H1 (cell line): Measurements from ENCODE around the gene ZCCHC18. TPM values are rescaled to one million over a fixed set of nuclear protein-coding genes. Genes with fewer than 3 reads are reported as not detected.

Source experiments
- CTCF ChIA-PET: fragments of 300-600 bp; sonication (Branson Sonifier 250); formaldehyde crosslinking; loops from one replicate; lab custom pipeline; 2021; ENCODE audit not compliant: partially characterized antibody; lab: Charles Lee
- POLR2A ChIA-PET: fragments of 300-600 bp; sonication (Branson Sonifier 250); formaldehyde crosslinking; loops from one replicate; lab custom pipeline; 2021; ENCODE audit warnings: inconsistent platforms; ENCODE audit not compliant: partially characterized antibody; lab: Charles Lee
- DNase-seq, 2 experiments: peaks; one replicate each; pipeline versions ENCODE4 v3.0.0 to v3.0.0-alpha.2; 2010 to 2022; ENCODE audit warnings: low spot score in 2 of 2, low read depth in 1 of 2, mixed read lengths in 1 of 2
- FAIRE-seq: peaks from 2 replicates; lab custom pipeline; 2011; peaks lifted over from hg19 to GRCh38; lab: Jason Lieb, UNC
- H2AFZ ChIP-seq: 2 replicates; pipeline ENCODE4 v1.8.1; 2012; ENCODE audit warnings: low read length, inconsistent platforms
- H2AK5ac ChIP-seq: 2 replicates; pipeline ENCODE4 v1.6.1; 2013; ENCODE audit warnings: low read depth, low read length
- H2BK120ac ChIP-seq: replicated peaks from 2 replicates; pipeline ENCODE3; 2013; ENCODE audit warnings: low read depth, low read length, inconsistent platforms
- H2BK12ac ChIP-seq: 2 replicates; pipeline ENCODE4 v1.6.1; 2013; ENCODE audit warnings: low read depth, low read length
- H2BK15ac ChIP-seq: 2 replicates; pipeline ENCODE4 v1.6.1; 2013; ENCODE audit warnings: low read length
- H2BK20ac ChIP-seq: 2 replicates; pipeline ENCODE4 v1.6.1; 2013; ENCODE audit warnings: low read length
- H2BK5ac ChIP-seq: 2 replicates; pipeline ENCODE4 v1.6.1; 2013; ENCODE audit warnings: low read depth, low read length
- H3K14ac ChIP-seq: 2 replicates; pipeline ENCODE4 v1.6.1; 2013; ENCODE audit warnings: inconsistent platforms; ENCODE audit not compliant: insufficient read length
- H3K18ac ChIP-seq: 2 replicates; pipeline ENCODE4 v1.6.1; 2013; ENCODE audit warnings: low read length; ENCODE audit errors: extremely low read depth
- H3K23ac ChIP-seq: 2 replicates; pipeline ENCODE4 v1.6.1; 2013; ENCODE audit warnings: inconsistent platforms; ENCODE audit not compliant: insufficient read length
- H3K23me2 ChIP-seq: 2 replicates; pipeline ENCODE4 v1.6.1; 2013; ENCODE audit warnings: low read depth, low read length
- H3K27ac ChIP-seq: 2 replicates; pipeline ENCODE4 v1.6.1; 2011; ENCODE audit warnings: low read depth, low read length, inconsistent platforms
- H3K27me3 ChIP-seq, 4 experiments: replicated peaks in 1 of 4; 1 replicate in 1 of 4; 2 replicates in 3 of 4; pipeline versions ENCODE4 v1.6.1 to v1.8.1; 2011 to 2013; ENCODE audit warnings: low read length in 3 of 4, mild to moderate bottlenecking in 3 of 4, inconsistent platforms in 2 of 4, mixed read lengths in 2 of 4, moderate library complexity in 1 of 4; ENCODE audit not compliant: control insufficient read depth in 3 of 4, insufficient read depth in 3 of 4; ENCODE audit errors: extremely low read depth in 1 of 4
- H3K36me3 ChIP-seq, 4 experiments: 2 replicates each; pipeline versions ENCODE4 v1.6.1 to v1.8.1; 2011 to 2013; ENCODE audit warnings: mild to moderate bottlenecking in 4 of 4, low read length in 3 of 4, moderate library complexity in 2 of 4, control low read depth in 1 of 4, inconsistent platforms in 1 of 4; ENCODE audit not compliant: insufficient read depth in 4 of 4, control insufficient read depth in 2 of 4
- H3K4ac ChIP-seq: replicated peaks from 2 replicates; pipeline ENCODE3; 2013; ENCODE audit warnings: low read length, low read depth, mixed read lengths, inconsistent platforms; ENCODE audit not compliant: insufficient read length
- H3K4me1 ChIP-seq, 4 experiments: replicated peaks in 1 of 4; 1 replicate in 1 of 4; 2 replicates in 3 of 4; pipeline versions ENCODE4 v1.6.1 to v1.8.1; 2011 to 2013; ENCODE audit warnings: low read length in 3 of 4, inconsistent platforms in 2 of 4, mixed read lengths in 1 of 4; ENCODE audit not compliant: insufficient read depth in 4 of 4, control insufficient read depth in 3 of 4
- H3K4me2 ChIP-seq, 2 experiments: 2 replicates each; pipeline versions ENCODE4 v1.6.1 to v1.8.1; 2011 to 2013; ENCODE audit warnings: low read depth in 2 of 2, low read length in 2 of 2, control low read depth in 1 of 2, inconsistent platforms in 1 of 2, mild to moderate bottlenecking in 1 of 2; ENCODE audit not compliant: insufficient read depth in 1 of 2
- H3K4me3 ChIP-seq, 4 experiments: fragments of 200-600, 300-600 bp in 1 of 4; sonication (generic), shearing (Covaris generic), sonication (Bioruptor Twin) in 1 of 4; 2 replicates each; pipeline versions ENCODE4 v1.5.1 to v1.8.1; 2011 to 2016; ENCODE audit warnings: low read length in 4 of 4, low read depth in 3 of 4, control low read depth in 2 of 4, inconsistent platforms in 2 of 4, mild to moderate bottlenecking in 2 of 4, mixed read lengths in 1 of 4, moderate library complexity in 1 of 4; ENCODE audit not compliant: insufficient read depth in 2 of 4; ENCODE audit errors: extremely low read depth in 1 of 4
- H3K56ac ChIP-seq: replicated peaks from 2 replicates; pipeline ENCODE3; 2013; ENCODE audit warnings: low read depth, mild to moderate bottlenecking, mixed read lengths, low read length, inconsistent platforms; ENCODE audit not compliant: insufficient read length
- H3K79me1 ChIP-seq: 2 replicates; pipeline ENCODE4 v1.6.1; 2013; ENCODE audit warnings: low read depth, low read length, control low read depth
- H3K79me2 ChIP-seq, 2 experiments: 2 replicates each; pipeline versions ENCODE4 v1.6.1 to v1.8.1; 2012 to 2013; ENCODE audit warnings: low read length in 2 of 2, mild to moderate bottlenecking in 2 of 2, inconsistent platforms in 1 of 2; ENCODE audit not compliant: insufficient read depth in 2 of 2, control insufficient read depth in 1 of 2
- H3K9ac ChIP-seq, 4 experiments: replicated peaks in 1 of 4; 1 replicate in 1 of 4; 2 replicates in 3 of 4; pipeline versions ENCODE4 v1.6.1 to v1.8.1; 2011 to 2013; ENCODE audit warnings: low read depth in 3 of 4, low read length in 3 of 4, control low read depth in 2 of 4, mild to moderate bottlenecking in 2 of 4, moderate library complexity in 2 of 4, inconsistent platforms in 1 of 4; ENCODE audit errors: extremely low read depth in 1 of 4
- H3K9me3 ChIP-seq, 2 experiments: 2 replicates each; pipeline versions ENCODE4 v1.6.1 to v1.8.1; 2012 to 2013; ENCODE audit warnings: mild to moderate bottlenecking in 2 of 2, moderate library complexity in 2 of 2, control low read depth in 1 of 2, inconsistent platforms in 1 of 2, low read depth in 1 of 2, low read length in 1 of 2, mixed read lengths in 1 of 2; ENCODE audit not compliant: insufficient read depth in 2 of 2
- H4K20me1 ChIP-seq, 2 experiments: replicated peaks in 1 of 2; 2 replicates each; pipeline versions ENCODE3 to v1.8.1; 2011 to 2013; ENCODE audit warnings: inconsistent platforms in 2 of 2, low read length in 2 of 2, mild to moderate bottlenecking in 1 of 2; ENCODE audit not compliant: insufficient read depth in 2 of 2, control insufficient read depth in 1 of 2
- H4K5ac ChIP-seq: 2 replicates; pipeline ENCODE4 v1.6.1; 2013; ENCODE audit warnings: low read length, low read depth, mixed read lengths, inconsistent platforms; ENCODE audit not compliant: insufficient read length
- H4K8ac ChIP-seq: 2 replicates; pipeline ENCODE4 v1.8.0; 2013; ENCODE audit warnings: mild to moderate bottlenecking, moderate library complexity, low read length, inconsistent platforms; ENCODE audit not compliant: insufficient read depth; ENCODE audit errors: extremely low read depth
- H4K91ac ChIP-seq: replicated peaks from 2 replicates; pipeline ENCODE3; 2013; ENCODE audit warnings: low read length, mixed read lengths, inconsistent platforms; ENCODE audit not compliant: insufficient read length
- CHD2 ChIP-seq: IDR thresholded peaks from 2 replicates; pipeline ENCODE4 v1.6.1; 2012; ENCODE audit warnings: low read length, improper control_type of control experiment
- CTCF ChIP-seq, 3 experiments: IDR thresholded peaks; 1 replicate in 2 of 3; 2 replicates in 1 of 3; pipeline versions ENCODE4 v1.5.1 to v1.6.1; 2011; ENCODE audit warnings: low read length in 3 of 3, mild to moderate bottlenecking in 3 of 3, inconsistent platforms in 2 of 3, low read depth in 1 of 3, moderate library complexity in 1 of 3; ENCODE audit not compliant: insufficient read depth in 1 of 3; ENCODE audit errors: control extremely low read depth in 1 of 3
- E2F6 ChIP-seq: IDR thresholded peaks from 2 replicates; pipeline ENCODE4 v1.6.1; 2012; ENCODE audit warnings: inconsistent platforms
- FOSL1 ChIP-seq: IDR thresholded peaks from 2 replicates; pipeline ENCODE4 v1.6.1; 2011; ENCODE audit warnings: mild to moderate bottlenecking, low read depth, low read length, moderate library complexity; ENCODE audit not compliant: insufficient read depth
- GABPA ChIP-seq: IDR thresholded peaks from 2 replicates; pipeline ENCODE4 v1.6.1; 2011; ENCODE audit warnings: mild to moderate bottlenecking, low read length, moderate library complexity, borderline replicate concordance; ENCODE audit not compliant: insufficient read depth
- HDAC6 ChIP-seq: IDR thresholded peaks from one replicate; pipeline ENCODE4 v1.7.1; 2012; ENCODE audit warnings: low read depth, mild to moderate bottlenecking, inconsistent platforms, low read length, moderate library complexity
- PHF8 ChIP-seq: fragments of 200-600 bp; sonication (generic); conservative IDR thresholded peaks from 2 replicates; pipeline ENCODE4 v1.7.1; 2012; ENCODE audit warnings: low read depth, mild to moderate bottlenecking, inconsistent platforms, low read length, moderate library complexity
- SIRT6 ChIP-seq: IDR thresholded peaks from one replicate; pipeline ENCODE4 v1.7.1; 2012; ENCODE audit warnings: low read length, inconsistent platforms
- SP2 ChIP-seq: IDR thresholded peaks from 2 replicates; pipeline ENCODE4 v1.6.1; 2012; ENCODE audit warnings: mild to moderate bottlenecking, low read length, inconsistent platforms
- USF2 ChIP-seq: IDR thresholded peaks from 2 replicates; pipeline ENCODE4 v1.6.1; 2011; ENCODE audit warnings: low read length, improper control_type of control experiment
- YY1 ChIP-seq: IDR thresholded peaks from 2 replicates; pipeline ENCODE4 v1.6.1; 2011; ENCODE audit warnings: low read depth, mild to moderate bottlenecking, low read length
- WGBS, 2 experiments: shearing (Covaris generic) in 1 of 2; methylation state at CpG; one replicate each; pipeline versions ENCODE4 v1.1.6 to v1.1.7; 2013 to 2015; ENCODE audit warnings: low lambda C conversion rate in 2 of 2, mixed read lengths in 2 of 2, inconsistent platforms in 1 of 2, low coverage in 1 of 2, missing lambda C conversion rate in 1 of 2; ENCODE audit not compliant: insufficient replicate concordance in 2 of 2, insufficient coverage in 1 of 2, insufficient read length in 1 of 2; ENCODE audit errors: extremely low coverage in 1 of 2, missing lambda C conversion rate in 1 of 2; 5-methylcytosine and 5-hydroxymethylcytosine counted together
- polyA plus RNA-seq, 7 experiments: library from polyadenylated mRNA; depleted of rRNA in 3 of 7; stranded (reverse) in 5 of 7; unstranded in 2 of 7; fragments of >200 nt in 5 of 7; fragments of 200-250 nt in 2 of 7; gene quantifications; 1 replicate in 5 of 7; 2 replicates in 1 of 7; 4 replicates in 1 of 7; pipeline versions ENCODE4 v1.2.1 to v1.2.3, GENCODE V29; 2011 to 2013; ENCODE audit warnings: missing spikeins in 2 of 7, mixed read lengths in 2 of 7
- total RNA-seq: library from RNA; stranded (reverse); fragmentation: NEBNext Ultra II Directional; extraction: Animal tissue kit (Norgen Biotek cat#: 25700); gene quantifications from 2 replicates; pipeline ENCODE4 v1.2.1, GENCODE V29; 2021

The ZCCHC18 gene
- total and polyA plus RNA-seq, 2 of the 8 experiments (the other 6 are each of a cell fraction or from before 2014, with no cell fraction given): 3.7 to 8.8 TPM

- Histone ChIP-seq H3K79me2 (no peaks in the 10 kb centered on the region), H3K56ac (no peak overlapping the region), H3K4ac (no peak overlapping the region), H2AK5ac (no peak overlapping the region), H3K4me1 (no peaks in the 10 kb centered on the region), H4K91ac (no peak overlapping the region), H4K20me1 (no peaks in the 10 kb centered on the region), H3K4me3 (no peak overlapping the region), H3K27me3 (no peaks in the 10 kb centered on the region), H2BK120ac (no peak overlapping the region), H3K79me1 (no peaks in the 10 kb centered on the region), H3K23ac (no peak overlapping the region), H3K18ac (no peak overlapping the region), H3K9ac (no peak overlapping the region), H3K27ac (no peak overlapping the region), H4K8ac (no peak overlapping the region), H2BK12ac (no peak overlapping the region), H2AFZ (no peak overlapping the region), H2BK15ac (no peak overlapping the region), H3K14ac (no peak overlapping the region), H3K36me3 (no peaks in the 10 kb centered on the region), H2BK20ac (no peak overlapping the region), H2BK5ac (no peak overlapping the region), H3K9me3 (no peaks in the 10 kb centered on the region), H3K23me2 (no peaks in the 10 kb centered on the region), H4K5ac (no peak overlapping the region), H3K4me2 (no peak overlapping the region)
- ChIA-PET CTCF (no interaction called here), POLR2A (no interaction called here)
- no peak for FAIRE-seq
- DNase-seq: no peak
- WGBS, 2 experiments: 86% methylated on average over 1 of the region's 4 CpGs; no CpG with 5 or more reads in 1 of the 2 experiments
- TF ChIP-seq PHF8 (no peak), E2F6 (no peak), CTCF (IDR thresholded peaks at IDR 0.05; ENCODE audit: control extremely low read depth in 1 of 3, insufficient read depth in 1 of 3, low read depth in 1 of 3, low read length in 3 of 3) (no peak), USF2 (no peak), YY1 (no peak), SIRT6 (no peak), CHD2 (no peak), FOSL1 (no peak), HDAC6 (no peak), SP2 (no peak), GABPA (no peak)
Observed at GRCh38 chrX:104084063-104084462, 28.3 kb upstream of the ZCCHC18 start.
